Measurements from ENCODE around the gene PTPN4.

Gene PTPN4

GRCh38 chr2:119853777-119854399 lies 94.2 kb downstream of the PTPN4 start:
- no peak for DNase-seq (ENCODE audit: low read depth, low spot score)

GRCh38 chr2:119856469-119856901 lies 96.8 kb downstream of the PTPN4 start:
- DNase-seq (ENCODE audit: low read depth, low spot score) = no peak

GRCh38 chr2:119857742-119858141 lies 98.0 kb downstream of the PTPN4 start:
- DNase-seq (ENCODE audit: low read depth, low spot score) = no peak

- no peak for DNase-seq (ENCODE audit: low read depth, low spot score)
These were observed 99.8 kb downstream of the PTPN4 start for GRCh38 chr2:119859528-119859927.

GRCh38 chr2:119860924-119861323 lies 101.2 kb downstream of the PTPN4 start:
- DNase-seq (ENCODE audit: low read depth, low spot score) = no peak

- no peak for DNase-seq (ENCODE audit: low read depth, low spot score)
These were observed 102.6 kb downstream of the PTPN4 start for GRCh38 chr2:119862127-119862889.

- no peak for DNase-seq (ENCODE audit: low read depth, low spot score)
These were observed 104.6 kb downstream of the PTPN4 start for GRCh38 chr2:119864318-119864717.

GRCh38 chr2:119871725-119872124 lies 112.0 kb downstream of the PTPN4 start:
- DNase-seq (ENCODE audit: low read depth, low spot score) = no peak

GRCh38 chr2:119873350-119874315 lies 113.9 kb downstream of the PTPN4 start:
- DNase-seq (ENCODE audit: low read depth, low spot score) = no peak

GRCh38 chr2:119879502-119879901 lies 119.8 kb downstream of the PTPN4 start:
- no peak for DNase-seq (ENCODE audit: low read depth, low spot score)

GRCh38 chr2:119888680-119889079 lies 129.0 kb downstream of the PTPN4 start:
- peak; percentile 29 for DNase-seq (ENCODE audit: low read depth, low spot score)

- DNase-seq (ENCODE audit: low read depth, low spot score) = no peak
These were observed 138.1 kb downstream of the PTPN4 start for GRCh38 chr2:119897736-119898395.

GRCh38 chr2:119901013-119901412 lies 141.3 kb downstream of the PTPN4 start:
- no peak for DNase-seq (ENCODE audit: low read depth, low spot score)

GRCh38 chr2:119910566-119910965 lies 150.8 kb downstream of the PTPN4 start:
- no peak for DNase-seq (ENCODE audit: low read depth, low spot score)

- DNase-seq (ENCODE audit: low read depth, low spot score) = no peak
These were observed 154.5 kb downstream of the PTPN4 start for GRCh38 chr2:119914266-119914665.

- DNase-seq (ENCODE audit: low read depth, low spot score) = no peak
These were observed 162.1 kb downstream of the PTPN4 start for GRCh38 chr2:119921825-119922224.

- DNase-seq (ENCODE audit: low read depth, low spot score) = no peak
These were observed 163.0 kb downstream of the PTPN4 start for GRCh38 chr2:119922699-119923098.

GRCh38 chr2:119929537-119929936 lies 169.8 kb downstream of the PTPN4 start:
- no peak for DNase-seq (ENCODE audit: low read depth, low spot score)

- no peak for DNase-seq (ENCODE audit: low read depth, low spot score)
These were observed 173.1 kb downstream of the PTPN4 start for GRCh38 chr2:119932809-119933208.

- DNase-seq (ENCODE audit: low read depth, low spot score) = no peak
These were observed 174.6 kb downstream of the PTPN4 start for GRCh38 chr2:119934319-119934718.

GRCh38 chr2:119937680-119938079 lies 178.0 kb downstream of the PTPN4 start:
- no peak for DNase-seq (ENCODE audit: low read depth, low spot score)

- no peak for DNase-seq (ENCODE audit: low read depth, low spot score)
These were observed 180.2 kb downstream of the PTPN4 start for GRCh38 chr2:119939915-119940314.

Measured in smooth muscle cell of the brain vasculature (primary cell).